Activated CD8-positive, alpha-beta memory T cell treated with anti-CD3 and anti-CD28 coated beads for 24 hours (primary cell): Measurements from ENCODE around the gene TRIM32.
A peak's percentile ranks its signal among the peaks of the same experiment; 100 is the strongest.

Experiments used
- DNase-seq: peaks from one replicate; pipeline ENCODE4 v3.0.0-alpha.2; 2020

Gene TRIM32, protein sequence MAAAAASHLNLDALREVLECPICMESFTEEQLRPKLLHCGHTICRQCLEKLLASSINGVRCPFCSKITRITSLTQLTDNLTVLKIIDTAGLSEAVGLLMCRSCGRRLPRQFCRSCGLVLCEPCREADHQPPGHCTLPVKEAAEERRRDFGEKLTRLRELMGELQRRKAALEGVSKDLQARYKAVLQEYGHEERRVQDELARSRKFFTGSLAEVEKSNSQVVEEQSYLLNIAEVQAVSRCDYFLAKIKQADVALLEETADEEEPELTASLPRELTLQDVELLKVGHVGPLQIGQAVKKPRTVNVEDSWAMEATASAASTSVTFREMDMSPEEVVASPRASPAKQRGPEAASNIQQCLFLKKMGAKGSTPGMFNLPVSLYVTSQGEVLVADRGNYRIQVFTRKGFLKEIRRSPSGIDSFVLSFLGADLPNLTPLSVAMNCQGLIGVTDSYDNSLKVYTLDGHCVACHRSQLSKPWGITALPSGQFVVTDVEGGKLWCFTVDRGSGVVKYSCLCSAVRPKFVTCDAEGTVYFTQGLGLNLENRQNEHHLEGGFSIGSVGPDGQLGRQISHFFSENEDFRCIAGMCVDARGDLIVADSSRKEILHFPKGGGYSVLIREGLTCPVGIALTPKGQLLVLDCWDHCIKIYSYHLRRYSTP

DNA sequence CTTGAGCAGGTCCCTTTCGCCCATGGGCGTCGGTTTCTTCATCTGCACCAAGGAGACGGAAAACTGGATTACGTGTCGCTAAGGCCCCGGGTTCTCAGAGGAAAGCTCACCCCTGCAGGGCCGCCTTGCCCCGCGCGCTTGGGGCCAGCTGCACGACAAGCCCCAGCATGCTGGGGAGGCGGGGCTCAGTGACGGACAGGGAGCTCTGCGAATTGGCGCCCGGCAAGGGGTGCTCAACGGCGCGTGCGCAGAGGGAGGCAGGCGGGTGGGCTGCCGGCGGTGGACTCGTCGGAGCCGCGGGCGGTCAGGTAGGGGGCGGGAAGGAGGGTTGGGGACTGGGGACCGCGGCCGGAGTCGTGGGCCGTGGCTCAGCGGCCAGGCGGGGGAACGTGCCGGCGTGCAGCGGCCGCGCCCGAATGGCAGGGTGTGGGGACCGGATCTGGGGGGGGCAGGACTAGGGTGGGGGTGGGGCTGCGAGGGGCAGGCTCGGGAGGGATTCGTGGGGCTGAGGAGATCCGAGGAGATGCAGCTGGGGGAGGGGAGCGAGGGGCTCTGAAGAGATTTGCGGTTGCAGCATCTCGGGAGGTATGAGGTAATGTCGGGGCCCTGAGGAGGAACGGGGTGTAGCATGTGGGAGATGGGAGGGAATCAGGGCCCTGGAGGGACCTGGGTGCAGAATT lies at the start of gene TRIM32:
Gene TRIM32, plus strand, starts transcription at position 232 of the 680 bp plus-strand sequence. CDS start 10,438 bp downstream, outside the sequence.
- peak; percentile 100 for DNase-seq

DNA sequence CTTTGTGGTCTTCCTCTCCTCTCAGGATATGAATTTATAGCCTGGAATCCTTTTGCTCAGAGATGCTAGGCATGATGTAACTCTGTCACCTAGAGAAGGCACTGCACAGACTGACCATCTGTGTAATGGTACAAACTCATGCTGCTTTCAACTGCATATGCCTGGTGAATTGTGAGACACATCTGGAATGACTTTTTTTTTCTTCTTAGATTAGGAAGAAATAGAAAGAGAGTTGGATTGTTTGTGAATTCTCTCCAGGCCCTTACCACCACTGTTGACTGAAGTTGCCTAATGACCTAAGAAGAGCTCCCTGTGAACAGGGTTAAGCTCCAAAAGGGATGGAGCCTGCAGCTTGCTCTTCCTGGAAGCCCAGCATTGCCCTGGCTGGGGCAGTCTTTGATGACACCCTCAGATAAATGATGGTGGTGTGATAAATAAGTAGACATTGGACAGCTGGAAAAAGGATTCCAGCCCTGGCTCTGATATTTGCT lies 47.8 kb upstream of the TRIM32 start:
- DNase-seq: no peak

DNA sequence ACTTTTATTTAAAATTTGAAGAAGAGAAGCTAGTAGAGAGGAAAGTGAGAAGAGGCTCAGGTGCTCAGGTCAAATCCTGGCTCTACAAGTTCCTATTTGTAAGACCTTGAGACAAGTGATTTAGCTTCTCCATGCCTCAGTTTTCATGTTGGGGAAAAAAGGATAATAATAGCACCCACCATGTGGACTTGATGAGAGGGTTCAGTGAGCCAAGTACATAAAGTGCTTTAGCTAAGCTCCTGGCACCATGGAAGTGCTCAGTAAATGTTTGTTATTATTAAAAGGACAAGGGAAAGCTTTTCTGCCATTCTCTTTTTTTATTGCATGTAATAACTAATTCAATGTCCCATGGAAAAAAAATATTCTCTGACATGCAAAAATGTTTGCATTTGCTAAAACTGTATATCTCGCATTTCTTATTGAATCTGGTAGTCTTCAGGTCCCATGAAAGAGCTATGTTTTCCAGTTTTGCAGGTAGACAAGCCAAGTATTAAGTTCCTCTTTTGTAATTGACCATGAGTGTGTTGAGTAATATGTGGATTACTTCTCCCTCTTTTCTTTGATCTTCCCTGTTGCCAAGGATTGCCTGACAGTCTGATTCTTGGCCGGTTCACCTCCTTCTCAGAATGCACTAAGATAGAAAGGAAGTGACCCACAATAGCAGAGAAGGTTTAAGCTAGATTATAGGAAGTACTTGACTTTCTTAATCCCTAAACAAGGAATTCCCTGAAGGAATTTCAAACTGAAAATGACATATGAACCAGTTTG lies 45.6 kb upstream of the TRIM32 start:
- DNase-seq: no peak

DNA sequence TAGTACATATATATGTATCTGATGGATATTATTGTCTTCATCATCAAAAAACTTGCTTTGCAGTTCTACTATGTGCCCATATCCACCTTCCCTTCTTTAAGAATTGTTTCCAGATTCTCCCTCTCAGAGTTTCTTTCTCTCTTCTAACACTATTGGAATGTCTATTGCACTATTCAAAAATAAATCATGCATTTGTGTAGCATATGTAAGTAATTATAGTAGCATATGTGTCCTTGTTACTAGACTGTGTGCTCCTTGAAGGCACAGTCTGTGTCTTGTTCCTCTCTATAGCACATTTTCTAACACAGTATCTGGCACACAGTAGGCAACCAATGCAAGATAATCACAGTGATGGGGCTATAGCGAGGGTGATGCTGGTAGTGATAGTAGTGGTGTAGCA lies 43.4 kb upstream of the TRIM32 start:
- no peak for DNase-seq

DNA sequence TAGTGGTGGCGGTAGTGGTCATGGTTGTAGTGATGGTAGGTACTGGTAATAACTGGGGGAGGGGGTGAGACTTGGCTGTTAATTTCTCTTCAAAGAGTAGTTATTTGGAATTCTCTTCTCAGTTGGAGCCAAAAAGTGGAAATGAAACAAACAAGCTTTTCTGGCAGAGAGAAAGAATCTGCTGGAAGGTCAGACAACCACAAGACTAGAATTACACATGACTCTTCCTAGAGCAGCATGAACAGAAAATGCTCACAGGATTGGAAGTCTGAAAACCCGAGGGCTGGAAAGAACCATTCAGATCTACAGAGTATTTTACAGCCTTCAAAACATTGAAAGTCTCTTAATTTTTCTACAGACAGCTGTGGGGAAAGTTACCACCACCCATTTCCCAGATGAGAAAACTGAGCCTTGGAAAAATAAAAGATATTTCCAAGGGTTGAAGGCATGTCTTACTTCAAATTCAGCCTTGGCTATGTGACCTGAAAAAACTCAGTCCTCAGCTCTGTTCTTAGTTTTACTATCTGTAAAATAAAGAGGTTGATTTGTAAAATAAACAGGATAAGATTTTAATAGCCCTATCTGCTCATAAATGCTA lies 42.9 kb upstream of the TRIM32 start:
- DNase-seq: no peak

DNA sequence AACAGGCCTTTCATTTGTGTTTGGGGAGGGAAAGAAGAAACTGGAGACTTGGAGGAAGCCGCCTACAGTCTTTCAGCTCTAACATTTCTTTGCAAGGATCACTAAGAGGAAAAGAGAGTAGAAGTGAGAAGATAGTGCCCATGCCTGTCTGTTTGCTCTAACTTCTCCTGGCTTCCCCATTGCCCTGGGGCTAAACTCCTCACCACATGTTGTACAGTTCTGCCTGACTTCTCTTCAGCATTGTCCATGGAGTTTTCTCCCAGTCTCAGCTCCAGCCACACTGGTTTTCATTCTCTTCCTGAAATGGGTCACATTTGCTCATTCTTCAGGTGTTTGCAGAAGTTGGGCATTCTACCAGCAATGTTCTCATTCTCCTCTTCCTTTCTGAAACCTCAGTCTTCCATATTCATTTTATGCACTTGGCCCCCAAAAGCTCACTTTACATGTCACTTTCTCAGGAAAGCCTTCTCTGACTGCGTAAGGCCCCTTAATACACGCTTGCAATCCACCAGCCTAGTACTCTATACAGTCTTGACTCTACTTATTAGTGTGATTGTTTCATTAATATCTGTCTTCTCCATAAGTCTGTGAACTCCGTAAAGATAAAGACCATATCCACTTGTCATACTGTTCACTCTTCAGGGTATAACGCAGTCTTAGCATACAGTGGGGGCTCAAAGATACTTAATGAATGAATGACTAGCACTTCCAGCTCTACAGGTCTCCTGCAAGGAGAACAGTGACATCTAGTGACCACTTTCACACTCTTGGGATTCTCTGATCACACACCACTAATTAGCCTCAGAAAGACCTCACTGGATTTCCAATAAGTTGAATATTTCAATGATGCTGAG lies 40.2 kb upstream of the TRIM32 start:
- DNase-seq: no peak

DNA sequence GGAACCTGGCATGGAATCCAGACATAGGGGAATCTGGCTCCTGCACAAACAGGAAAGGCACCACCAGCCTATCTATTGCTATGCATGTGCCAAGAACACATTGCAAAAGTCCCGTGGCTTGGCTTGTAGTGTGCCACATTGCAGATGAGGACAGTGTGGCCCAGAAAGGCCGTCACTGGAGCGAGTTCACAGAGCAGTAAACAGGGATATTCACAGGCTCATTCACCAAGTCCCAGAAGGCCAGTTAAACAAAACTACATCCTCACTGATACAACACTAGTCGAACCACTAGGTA lies 39.6 kb upstream of the TRIM32 start:
- DNase-seq: no peak

DNA sequence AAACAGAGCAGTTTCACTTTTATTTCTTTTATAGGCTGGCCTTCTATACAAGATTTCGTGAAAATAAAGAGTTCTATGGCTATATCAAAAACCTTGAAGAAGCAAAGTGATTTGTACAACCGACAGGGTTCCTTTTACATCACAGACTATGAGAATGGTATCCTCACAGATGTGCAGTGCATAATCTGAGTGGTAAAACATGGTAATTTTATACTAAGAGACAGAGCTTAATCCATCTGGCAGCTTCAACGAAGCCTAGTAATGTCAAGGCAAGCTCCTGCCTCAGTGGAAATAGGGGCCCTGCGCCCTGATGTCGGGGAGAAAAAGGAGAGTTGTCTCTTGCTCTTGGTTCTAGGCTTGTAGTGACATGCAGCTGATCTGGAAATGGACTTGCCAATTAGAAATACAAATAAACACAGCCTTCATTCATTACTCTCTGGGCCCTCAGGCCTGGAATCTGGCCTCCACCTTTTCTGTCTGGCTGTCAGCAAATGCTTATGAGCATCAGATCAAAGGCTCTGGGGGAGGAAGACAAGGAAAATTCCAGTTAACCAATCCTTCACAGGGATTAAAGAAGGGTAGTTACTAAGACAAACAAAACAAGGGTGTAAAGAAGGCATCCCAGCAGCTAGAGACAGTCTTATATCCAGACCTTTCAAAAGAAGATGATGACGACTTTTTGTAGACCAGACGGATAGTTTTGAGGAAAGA lies 33.6 kb upstream of the TRIM32 start:
- no peak for DNase-seq

DNA sequence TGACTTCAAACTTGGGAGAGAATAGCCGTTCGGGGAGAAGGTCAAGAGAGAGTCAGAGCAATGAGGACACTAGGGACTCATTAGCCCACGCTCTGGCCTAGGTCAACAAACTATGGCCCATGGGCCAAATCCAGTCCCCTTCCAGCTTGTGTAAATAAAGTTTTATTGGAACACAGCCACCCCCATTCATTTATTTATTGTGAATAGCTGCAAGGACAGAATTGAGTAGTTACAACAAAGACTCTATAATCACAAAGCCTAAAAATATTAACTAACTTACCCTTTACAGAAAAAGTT lies 33.1 kb upstream of the TRIM32 start:
- no peak for DNase-seq

DNA sequence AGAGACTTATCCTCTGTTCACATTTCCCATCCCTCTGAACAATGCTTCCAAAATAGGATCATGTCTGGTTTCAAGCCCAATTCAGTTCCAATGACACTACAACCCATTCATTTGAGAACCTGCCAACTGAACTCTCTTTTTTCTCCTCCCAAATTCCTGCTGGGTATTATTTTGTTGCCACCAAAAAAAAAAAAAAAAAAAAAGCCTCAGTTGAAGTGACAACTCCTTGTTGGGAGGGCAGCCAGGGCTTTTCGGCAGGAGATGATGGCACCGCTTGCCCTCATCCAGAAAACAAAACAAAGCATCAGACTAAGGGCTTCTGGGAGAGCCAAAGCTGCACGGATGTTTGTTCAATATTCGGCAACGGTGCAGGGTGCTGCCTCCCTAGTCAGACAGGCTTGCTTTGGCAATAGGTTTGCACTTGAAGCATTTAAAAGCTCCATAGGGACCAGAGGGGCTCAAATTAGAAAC lies 30.6 kb upstream of the TRIM32 start:
- no peak for DNase-seq

DNA sequence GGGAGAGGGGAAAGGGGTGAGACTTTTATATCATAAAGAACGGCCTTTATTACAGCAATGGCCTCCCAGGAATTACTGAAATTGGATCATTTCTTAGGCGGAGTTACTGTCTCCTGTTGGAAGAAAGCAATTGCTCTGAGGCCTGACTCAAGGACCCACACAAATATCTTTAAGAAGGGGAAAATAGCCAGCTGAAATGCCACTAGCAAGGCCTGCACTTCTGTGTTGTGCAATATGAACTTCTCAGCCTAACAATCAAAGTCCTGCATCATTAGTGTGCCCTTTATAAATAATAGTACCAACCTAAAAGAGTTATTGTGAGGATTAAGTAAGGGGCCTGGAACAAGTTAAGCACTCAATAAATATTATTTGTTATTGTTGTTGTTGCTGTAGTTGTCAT lies 30.1 kb upstream of the TRIM32 start:
- no peak for DNase-seq

DNA sequence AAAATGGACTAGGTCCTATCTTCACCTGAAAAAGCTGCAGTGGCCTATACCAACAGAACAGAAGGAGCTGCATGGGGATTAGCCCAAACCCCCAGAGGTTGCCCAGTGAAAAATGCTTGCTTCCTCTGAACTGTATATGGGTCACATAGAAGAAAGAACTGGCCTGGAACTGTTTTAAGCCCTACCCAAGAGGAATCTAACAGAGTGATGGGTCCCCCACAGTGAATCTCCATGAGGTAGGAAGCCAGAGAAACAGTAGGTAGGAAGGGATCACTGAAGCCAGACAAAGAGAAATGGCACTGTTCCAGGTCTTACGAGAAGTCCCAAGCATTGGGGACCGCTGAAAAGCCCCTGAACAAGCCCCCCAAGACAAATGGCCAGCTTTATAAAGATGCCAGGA lies 28.8 kb upstream of the TRIM32 start:
- no peak for DNase-seq

DNA sequence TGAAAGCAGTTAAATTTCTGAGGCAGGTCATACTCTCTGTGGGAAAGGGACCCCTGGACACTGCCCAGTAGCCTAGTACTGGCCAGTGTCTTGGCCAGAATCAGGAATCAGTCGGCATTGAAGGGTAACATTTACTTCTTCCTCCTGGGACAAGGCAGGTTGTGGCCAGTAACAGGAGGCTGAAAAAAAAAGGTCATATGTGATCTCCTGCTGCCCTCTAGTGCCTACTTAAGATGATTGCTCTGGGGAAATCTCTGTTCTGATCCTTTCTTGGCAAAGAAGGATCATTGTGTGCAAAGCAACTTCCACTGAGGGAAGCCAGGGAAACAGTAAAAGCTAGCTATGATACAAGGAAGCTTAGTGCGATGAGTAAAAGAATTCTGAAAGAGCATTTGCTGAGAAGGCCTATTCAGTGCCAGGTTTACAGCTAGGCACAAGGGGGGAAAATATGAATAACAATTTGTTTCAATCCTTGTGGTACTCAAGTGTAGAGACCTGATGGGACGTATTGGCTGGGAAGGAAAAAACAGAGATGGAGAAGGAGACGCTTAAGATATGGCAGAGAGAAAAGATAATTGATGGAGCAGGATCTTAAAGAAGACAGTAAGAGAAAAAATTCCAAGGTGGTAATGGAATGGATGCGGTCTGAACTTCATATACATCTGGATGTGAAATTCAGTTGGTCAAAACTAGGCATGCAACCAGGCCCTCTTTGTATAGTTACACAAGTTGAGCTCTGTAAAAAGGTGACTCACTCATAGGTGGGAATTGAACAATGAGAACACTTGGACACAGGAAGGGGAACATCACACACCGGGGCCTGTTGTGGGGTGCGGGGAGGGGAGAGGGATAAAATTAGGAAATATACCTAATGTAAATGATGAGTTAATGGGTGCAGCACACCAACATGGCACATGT lies 25.8 kb upstream of the TRIM32 start:
- peak; percentile 58 for DNase-seq

DNA sequence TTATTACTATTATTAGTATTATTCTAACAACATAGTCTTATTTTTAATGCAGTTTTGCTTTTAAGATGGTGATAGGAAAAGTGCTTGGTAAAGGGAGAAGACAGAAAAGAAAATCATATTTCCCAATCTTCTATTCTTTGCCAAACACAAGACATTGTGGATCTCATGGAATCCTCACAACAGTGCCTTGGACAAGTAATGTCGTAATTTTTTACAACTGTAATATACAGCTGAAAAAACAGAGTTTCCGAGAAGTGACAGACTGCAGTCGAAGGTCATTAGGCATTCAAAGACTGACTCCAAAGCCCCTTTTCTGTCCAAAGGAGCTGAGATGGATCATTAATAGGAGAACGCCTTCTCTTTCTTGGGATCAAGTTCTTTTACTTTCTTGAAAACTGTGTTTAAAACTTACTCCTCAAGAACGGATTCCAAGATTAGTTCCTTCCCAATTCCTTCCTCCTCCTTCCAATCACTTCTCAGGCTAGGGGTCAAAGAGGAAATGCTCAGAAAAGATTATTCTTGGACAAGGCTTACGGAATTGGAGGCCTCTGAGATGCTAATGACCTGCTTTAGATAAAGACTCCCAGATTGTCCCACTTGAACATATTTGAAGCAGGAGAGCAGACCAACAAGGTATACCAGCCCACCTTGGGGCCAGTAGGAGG lies 24.3 kb upstream of the TRIM32 start:
- no peak for DNase-seq

DNA sequence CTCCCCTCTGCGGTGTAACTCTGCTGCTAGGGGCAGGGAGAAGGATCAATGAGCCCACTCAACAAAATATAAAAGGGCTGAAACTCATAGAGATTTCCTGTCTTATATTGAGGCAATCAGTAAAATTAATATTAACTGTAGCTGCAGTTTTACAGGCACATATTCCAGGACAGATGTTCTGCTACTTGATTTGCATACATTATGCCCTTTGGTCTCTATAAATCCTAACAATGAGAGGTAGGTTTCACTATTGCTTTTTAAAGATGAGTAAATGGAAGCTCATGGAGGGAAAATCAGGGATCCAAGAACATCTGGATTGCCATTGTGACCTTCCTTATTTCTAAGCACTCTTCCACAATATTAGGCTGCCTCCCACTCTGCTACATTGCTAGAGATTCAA lies 23.5 kb upstream of the TRIM32 start:
- no peak for DNase-seq

DNA sequence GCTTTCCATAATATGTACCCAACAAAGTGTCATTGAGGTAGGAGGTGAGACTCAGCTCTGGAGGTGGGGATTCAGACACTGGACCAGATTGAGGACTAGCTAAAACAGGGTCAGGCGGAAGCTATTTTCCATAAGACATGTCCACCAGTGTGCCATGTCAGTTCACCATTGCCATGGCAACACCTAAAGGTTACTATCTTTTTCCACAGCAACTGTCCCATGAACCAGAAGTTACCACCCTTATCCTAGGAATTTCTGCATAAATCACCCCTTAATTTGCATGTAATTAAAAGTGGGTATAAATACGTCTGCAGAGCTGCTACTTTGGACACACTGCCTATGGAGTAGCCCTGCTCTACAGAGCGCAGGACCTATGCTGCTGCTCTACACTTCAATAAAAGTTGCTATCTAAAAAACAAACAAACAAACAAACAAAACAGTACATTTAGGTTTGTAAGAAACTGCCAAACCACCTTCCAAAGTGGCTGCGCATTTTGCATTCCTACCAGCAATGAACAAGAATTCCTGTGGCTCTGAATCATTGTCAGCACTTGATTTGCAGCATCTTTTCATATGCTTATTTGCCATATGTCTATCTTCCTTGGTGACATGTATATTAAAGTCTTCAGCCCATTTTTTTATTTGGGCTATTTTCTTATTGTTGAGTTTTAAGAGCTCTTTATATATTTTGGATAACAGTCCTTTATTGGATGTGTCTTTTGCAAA lies 18.0 kb upstream of the TRIM32 start:
- DNase-seq: no peak

DNA sequence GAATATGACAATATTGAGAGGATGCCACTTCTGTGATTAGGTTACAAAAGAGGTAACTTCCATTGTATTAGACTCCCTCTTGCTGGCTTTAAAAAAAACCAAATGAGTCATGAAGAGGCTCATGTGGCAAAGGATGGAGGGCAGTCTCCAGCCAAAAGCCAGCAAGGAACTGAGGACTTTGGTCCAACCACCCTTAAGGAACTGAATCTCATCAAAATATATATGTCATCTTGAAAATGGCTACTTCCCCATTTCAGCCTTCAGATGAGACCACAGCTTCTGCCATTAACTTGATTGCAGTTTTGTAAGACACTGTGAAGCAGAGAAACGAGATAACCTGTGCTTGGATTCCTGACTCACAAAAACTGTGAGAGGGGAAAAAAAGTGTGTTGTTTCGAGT lies 15.5 kb upstream of the TRIM32 start:
- DNase-seq: no peak

DNA sequence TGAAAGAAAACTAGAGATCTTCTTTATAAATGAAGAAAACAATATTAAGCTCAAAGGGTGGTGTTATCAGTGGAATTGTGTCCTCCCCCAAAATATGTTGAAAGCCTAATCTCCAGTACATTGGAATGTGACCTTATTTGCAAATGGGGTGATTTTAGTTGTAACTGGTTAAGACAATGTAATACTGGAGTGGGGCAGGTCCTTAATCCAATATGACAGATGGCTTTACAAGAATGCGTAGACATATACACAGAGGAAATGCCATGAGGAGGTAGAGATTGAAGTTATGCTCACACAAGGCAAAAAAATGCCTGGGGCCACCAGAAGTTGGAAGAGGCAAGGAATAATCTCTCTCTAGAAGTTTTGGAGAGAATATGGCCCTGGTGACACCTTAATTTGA lies 13.7 kb upstream of the TRIM32 start:
- no peak for DNase-seq
